Muscle of arm (tissue), 12 donors: ENCODE data around the gene ZNF710. TPM values are rescaled to one million over a fixed set of nuclear protein-coding genes. Genes with fewer than 3 reads are reported as not detected.

Experiments used
- DNase-seq: peaks from one replicate; pipeline ENCODE4 v3.0.0-alpha.2; 2013
- polyA plus RNA-seq, 12 donors: library from polyadenylated mRNA; unstranded; fragments of 120-200 nt; gene quantifications; one replicate each; pipeline ENCODE4 v1.2.1, GENCODE V29; 2013; ENCODE audit not compliant: insufficient read length in 12 of 12

The ZNF710 gene
- polyA plus RNA-seq, 12 donors = 16.5 to 43.8 (median 21.0) TPM; not detected in 1

GRCh38 chr15:89985111-89985510 lies 16.0 kb upstream of the ZNF710 start:
- no peak for DNase-seq

- DNase-seq = no peak
Measured at GRCh38 chr15:89991312-89991711, 9.8 kb upstream of the ZNF710 start.

- DNase-seq = no peak
Measured at GRCh38 chr15:89993349-89993748, 7.8 kb upstream of the ZNF710 start.

GRCh38 chr15:89997079-89997478 lies 4.0 kb upstream of the ZNF710 start:
- no peak for DNase-seq

- DNase-seq = no peak
Measured at GRCh38 chr15:89998141-89998661, 2.9 kb upstream of the ZNF710 start.

- DNase-seq = no peak
Measured at GRCh38 chr15:89998923-89999675, 2.0 kb upstream of the ZNF710 start.

- peak; percentile 65 for DNase-seq
Measured at GRCh38 chr15:89999676-90000185, 1.4 kb upstream of the ZNF710 start.

GRCh38 chr15:90000186-90001001 lies 730 bp upstream of the ZNF710 start:
- peak; percentile 33 for DNase-seq

GRCh38 chr15:90001683-90002427 lies 731 bp downstream of the ZNF710 start:
- peak; percentile 75 for DNase-seq

GRCh38 chr15:90002428-90002844 lies 1.3 kb downstream of the ZNF710 start:
- peak; percentile 46 for DNase-seq

- no peak for DNase-seq
Measured at GRCh38 chr15:90003736-90004135, 2.6 kb downstream of the ZNF710 start.

- no peak for DNase-seq
Measured at GRCh38 chr15:90004252-90004651, 3.1 kb downstream of the ZNF710 start.

- DNase-seq = peak; percentile 31
Measured at GRCh38 chr15:90004671-90005070, 3.5 kb downstream of the ZNF710 start.

GRCh38 chr15:90006217-90007075 lies 5.3 kb downstream of the ZNF710 start:
- no peak for DNase-seq

- no peak for DNase-seq
Measured at GRCh38 chr15:90007076-90007460, 5.9 kb downstream of the ZNF710 start.

GRCh38 chr15:90008607-90009006 lies 7.5 kb downstream of the ZNF710 start:
- DNase-seq = no peak

- DNase-seq = no peak
Measured at GRCh38 chr15:90009301-90010022, 8.3 kb downstream of the ZNF710 start.

GRCh38 chr15:90011705-90012104 lies 10.6 kb downstream of the ZNF710 start:
- no peak for DNase-seq

GRCh38 chr15:90013503-90013937 lies 12.4 kb downstream of the ZNF710 start:
- no peak for DNase-seq

- DNase-seq = no peak
Measured at GRCh38 chr15:90015294-90015693, 14.2 kb downstream of the ZNF710 start.
